ENCODE measurements around the gene TSPYL4. TPM values are rescaled to one million over a fixed set of nuclear protein-coding genes. Genes with fewer than 3 reads are reported as not detected.
A peak's percentile ranks its signal among the peaks of the same experiment; 100 is the strongest.

Gene TSPYL4
- total RNA-seq, 1 donor from 2014 or later: 13.6 TPM

- no peak for ATAC-seq
- DNase-seq: no peak
- Histone ChIP-seq H3K27me3 (no peaks in the 10 kb centered on the region), H3K36me3 (no peaks in the 10 kb centered on the region), H3K4me1 (no peaks in the 10 kb centered on the region), H3K9me3 (no peaks in the 10 kb centered on the region), H3K4me3 (no peak overlapping the region), H3K27ac (no peak overlapping the region)
- no peak for TF ChIP-seq CTCF (IDR thresholded peaks at IDR 0.05)
- intact Hi-C loops (cut with DNase I): no loop called here
These were observed 38.7 kb upstream of the TSPYL4 start for GRCh38 chr6:116292553-116292952.

DNA sequence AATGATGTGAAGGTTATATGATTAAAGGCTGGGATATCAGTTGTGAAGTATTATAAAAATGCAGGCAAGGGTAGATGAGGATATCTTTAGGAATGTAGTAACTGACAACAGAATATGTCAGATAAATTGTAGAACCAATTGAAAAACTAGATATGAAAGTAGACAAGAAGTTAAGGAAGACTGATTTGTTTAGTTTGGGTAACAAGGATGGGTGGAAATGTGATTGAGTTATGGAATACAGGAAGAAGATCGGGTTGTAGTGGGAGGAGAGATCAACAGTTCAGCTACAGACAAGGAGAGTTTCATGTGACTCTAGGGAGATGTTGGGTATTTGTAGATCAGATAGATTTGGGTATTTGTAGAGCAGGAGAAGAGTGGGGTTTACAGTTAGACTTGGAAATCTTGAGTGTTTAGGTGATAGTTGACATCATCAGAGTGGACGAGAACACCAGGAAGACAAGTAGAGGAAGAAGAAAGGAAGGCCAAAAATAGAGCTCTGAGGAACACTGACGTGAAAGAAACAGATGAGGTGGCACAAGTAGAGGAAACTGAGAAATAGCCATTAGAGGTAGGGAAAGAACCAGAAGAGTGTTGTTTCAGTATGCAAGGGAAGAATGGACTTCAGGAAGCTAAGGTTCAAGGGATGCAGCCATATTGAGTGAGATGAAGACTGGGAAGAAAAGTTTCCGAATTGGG lies 38.0 kb upstream of the TSPYL4 start:
- DNase-seq: no peak
- intact Hi-C loops (cut with DNase I): no loop called here
- TF ChIP-seq CTCF (IDR thresholded peaks at IDR 0.05): no peak

GRCh38 chr6:116290799-116291198 lies 36.9 kb upstream of the TSPYL4 start:
- H3K27me3 ChIP-seq: no peaks in the 10 kb centered on the region
- DNase-seq: no peak
- no peak for TF ChIP-seq CTCF (IDR thresholded peaks at IDR 0.05)
- no peaks in the 10 kb centered on the region for H3K36me3 ChIP-seq
- H3K9me3 ChIP-seq: no peaks in the 10 kb centered on the region
- H3K4me3 ChIP-seq: no peak overlapping the region
- intact Hi-C loops (cut with DNase I): no loop called here
- no peak overlapping the region for H3K27ac ChIP-seq
- H3K4me1 ChIP-seq: no peaks in the 10 kb centered on the region
- no peak for ATAC-seq

More for the DNA sequence above, 38.0 kb upstream of the TSPYL4 start:
- no peaks in the 10 kb centered on the region for H3K4me1 ChIP-seq
- no peak overlapping the region for H3K4me3 ChIP-seq
- no peaks in the 10 kb centered on the region for H3K9me3 ChIP-seq
- H3K36me3 ChIP-seq: no peaks in the 10 kb centered on the region
- no peaks in the 10 kb centered on the region for H3K27me3 ChIP-seq
- no peak overlapping the region for H3K27ac ChIP-seq
- no peak for ATAC-seq

DNA sequence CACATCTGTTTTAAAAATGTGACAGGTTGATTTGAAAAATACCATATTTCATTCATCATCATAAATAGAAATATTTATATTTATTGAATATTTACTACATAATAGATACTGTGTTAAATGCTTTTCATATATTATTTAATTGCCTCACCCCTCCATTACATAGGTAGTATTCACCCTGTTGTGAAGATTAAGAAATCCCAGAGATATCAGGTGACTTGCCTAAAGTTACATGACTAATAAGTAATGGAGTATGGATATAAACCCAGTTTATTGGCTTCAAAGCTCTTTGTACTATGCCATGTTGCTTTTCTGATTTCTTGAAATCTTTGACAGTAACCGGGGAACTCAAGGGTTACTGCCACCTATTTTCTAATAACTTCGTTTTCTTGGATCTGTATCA lies 36.0 kb upstream of the TSPYL4 start:
- Histone ChIP-seq H3K36me3 (no peaks in the 10 kb centered on the region), H3K4me3 (no peak overlapping the region), H3K27me3 (no peaks in the 10 kb centered on the region), H3K9me3 (no peaks in the 10 kb centered on the region), H3K4me1 (no peaks in the 10 kb centered on the region), H3K27ac (no peak overlapping the region)
- intact Hi-C loops (cut with DNase I): no loop called here
- no peak for ATAC-seq
- DNase-seq: no peak
- TF ChIP-seq CTCF (IDR thresholded peaks at IDR 0.05): no peak

- no peak overlapping the region for H3K27ac ChIP-seq
- H3K4me1 ChIP-seq: no peaks in the 10 kb centered on the region
- no peaks in the 10 kb centered on the region for H3K9me3 ChIP-seq
- intact Hi-C loops (cut with DNase I): no loop called here
- DNase-seq (no peak), ATAC-seq (peak; percentile 90)
- H3K36me3 ChIP-seq: no peaks in the 10 kb centered on the region
- no peak overlapping the region for H3K4me3 ChIP-seq
- peak; percentile 95 for TF ChIP-seq CTCF (IDR thresholded peaks at IDR 0.05)
- H3K27me3 ChIP-seq: no peaks in the 10 kb centered on the region
These were observed 33.9 kb upstream of the TSPYL4 start for GRCh38 chr6:116287689-116288282.

Measured in upper lobe of right lung (tissue), 1 donor.